Superior temporal gyrus (tissue), 1 donor: ENCODE data around the gene GIMD1.

Experiments used
- DNase-seq: peaks from one replicate; pipeline ENCODE4 v3.0.0-alpha.2; 2016; ENCODE audit errors: extremely low spot score

Gene GIMD1

GRCh38 chr4:106315476-106315967 is 53.1 kb downstream of the GIMD1 start:
- DNase-seq, result no peak

DNA sequence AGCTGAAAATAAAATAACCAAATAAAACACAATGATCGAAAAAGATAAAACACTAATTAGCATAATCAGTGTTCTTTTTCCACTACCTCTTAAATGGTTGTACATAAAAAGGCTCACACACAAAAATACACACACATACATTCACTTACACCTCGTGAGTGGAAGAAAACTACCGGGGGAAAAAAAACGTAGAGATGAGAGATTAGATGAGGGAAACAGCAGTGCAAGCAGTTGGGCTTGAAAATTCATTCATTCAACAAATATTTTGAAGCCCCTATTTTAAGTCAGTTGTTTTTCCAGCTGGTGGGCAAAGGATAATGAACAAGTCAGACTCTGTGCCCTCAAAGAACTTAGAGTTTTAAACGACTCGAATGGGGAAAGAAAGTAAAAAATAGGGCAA is 53.6 kb downstream of the GIMD1 start:
- DNase-seq, result no peak

- no peak for DNase-seq
Measured at GRCh38 chr4:106312997-106313522, 55.5 kb downstream of the GIMD1 start.

DNA sequence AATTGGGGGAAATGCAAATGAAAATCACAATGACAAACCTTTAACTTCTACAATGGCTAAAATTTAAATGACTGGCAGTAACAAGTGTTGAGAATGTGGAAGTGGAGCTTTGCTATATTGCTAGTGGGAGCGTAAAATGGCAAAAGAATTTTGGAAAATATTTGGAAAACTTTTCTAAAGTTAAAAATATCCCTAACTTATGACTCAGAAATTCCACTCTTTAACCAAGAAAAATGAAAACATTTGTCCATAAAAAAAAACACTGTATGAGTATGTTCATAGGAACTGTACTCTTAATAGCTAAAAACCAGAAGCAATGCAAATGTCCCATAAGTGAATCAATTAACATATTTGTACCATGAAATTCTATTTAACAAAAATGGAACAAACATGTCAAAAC is 56.2 kb downstream of the GIMD1 start:
- DNase-seq, result no peak
